CD4-positive, alpha-beta T cell treated with Interferon gamma for 1 hour (primary cell): Measurements from ENCODE around the gene GLIPR1.
"Not testable (repeated sequence)": the region's sequence is repeated elsewhere in the genome, so short reads cannot be mapped to it uniquely, and the experiment has no call there.

Source experiments
- DNase-seq: peaks from one replicate; pipeline ENCODE4 v3.0.0-alpha.2; 2020

The GLIPR1 gene

DNA sequence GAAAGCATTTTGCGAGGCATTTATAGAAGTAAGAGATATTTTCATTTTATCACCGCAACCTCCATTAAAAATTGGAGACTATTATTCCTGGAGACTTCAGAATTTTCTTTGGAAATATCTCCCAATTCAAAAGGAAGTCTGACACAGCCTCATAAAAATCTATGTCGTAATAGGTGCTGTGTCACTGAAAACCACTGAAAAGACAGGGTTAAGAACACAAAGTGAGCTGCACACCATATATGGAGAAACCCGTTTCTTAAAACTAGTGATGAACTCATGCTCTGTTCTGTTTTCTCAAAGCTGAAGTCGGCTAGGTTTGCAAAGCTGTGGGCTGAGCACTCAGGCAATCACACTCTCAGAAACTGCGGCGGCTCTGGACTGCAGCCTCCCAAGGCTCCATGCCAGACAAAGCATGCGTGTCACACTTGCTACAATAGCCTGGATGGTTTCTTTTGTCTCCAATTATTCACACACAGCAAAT, at the start of gene GLIPR1:
Gene GLIPR1, plus strand, starts transcription at position 287 of the 481 bp plus-strand sequence. Its CDS starts 126 bp downstream, at position 413.
- DNase-seq, result peak; percentile 78

DNA sequence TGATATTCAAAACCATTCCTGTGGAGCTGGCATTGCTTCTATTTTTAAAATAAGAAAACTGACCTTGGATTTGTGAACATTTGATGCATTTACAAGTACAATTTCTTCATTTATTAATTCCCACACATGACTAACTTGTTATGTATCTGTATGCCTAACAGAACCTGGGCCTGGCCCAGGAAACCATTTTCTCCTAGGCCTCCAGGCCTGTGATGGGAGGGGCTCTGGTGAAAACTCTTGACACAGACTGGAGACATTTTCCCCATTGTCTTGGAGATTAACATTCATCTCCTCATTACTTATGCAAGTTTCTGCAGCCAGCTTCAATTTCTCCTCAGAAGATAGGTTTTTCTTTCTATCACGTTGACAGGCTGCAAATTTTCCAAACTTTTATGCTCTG, 47.6 kb upstream of the GLIPR1 start:
- DNase-seq, result no peak

DNA sequence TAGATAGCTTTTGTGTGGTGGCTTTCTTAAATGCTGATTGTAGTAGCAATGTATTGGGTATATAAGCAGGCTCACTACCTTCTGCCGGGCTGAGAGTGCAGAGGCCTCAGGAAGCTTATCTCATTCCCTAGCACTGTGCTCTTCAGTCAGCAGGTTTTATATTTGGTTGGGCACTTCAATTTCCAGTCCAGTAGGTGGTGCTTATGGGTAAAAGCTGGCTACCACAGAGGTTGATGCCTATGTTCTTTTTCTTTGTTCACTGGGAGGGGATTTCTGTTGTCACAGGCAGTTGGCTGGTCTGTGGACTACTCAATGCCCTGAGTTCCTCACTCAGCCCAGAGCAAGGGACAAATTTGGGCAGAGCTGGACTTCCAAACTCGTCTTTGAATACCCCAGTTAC, 43.0 kb upstream of the GLIPR1 start:
- DNase-seq, result peak; percentile 22

DNA sequence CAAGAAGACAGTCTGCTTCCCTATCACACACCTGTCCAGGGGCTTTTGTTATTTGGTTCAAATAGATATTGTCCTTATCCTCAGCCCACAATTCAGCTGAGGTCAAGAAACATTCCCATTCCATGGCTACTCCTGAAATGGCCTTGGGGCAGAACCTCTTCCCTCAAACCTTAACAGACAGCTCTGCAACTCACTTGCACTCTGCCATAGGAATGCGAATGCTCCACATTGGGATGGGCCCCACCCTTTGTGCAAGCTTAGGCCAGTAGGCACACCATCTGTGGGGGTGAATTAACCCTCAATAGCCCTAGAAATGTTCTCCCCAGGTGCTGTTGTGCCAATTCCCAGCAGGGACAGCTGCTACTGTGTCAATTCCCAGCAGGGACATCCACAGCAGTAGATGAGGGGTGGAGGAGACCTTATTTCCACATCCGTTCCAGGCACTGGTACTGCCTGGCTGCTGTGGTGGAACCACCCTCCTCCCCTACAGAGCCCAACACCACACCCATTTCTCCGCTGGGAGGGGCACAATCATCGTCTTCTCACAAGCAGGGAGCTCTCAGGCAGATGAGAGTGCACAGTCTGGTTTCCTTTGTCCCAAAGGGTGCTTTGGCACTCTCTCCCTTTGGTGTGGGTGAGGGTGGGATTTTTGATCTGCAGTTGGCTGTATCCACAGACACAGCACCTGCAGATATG, 42.3 kb upstream of the GLIPR1 start:
- no peak for DNase-seq

DNA sequence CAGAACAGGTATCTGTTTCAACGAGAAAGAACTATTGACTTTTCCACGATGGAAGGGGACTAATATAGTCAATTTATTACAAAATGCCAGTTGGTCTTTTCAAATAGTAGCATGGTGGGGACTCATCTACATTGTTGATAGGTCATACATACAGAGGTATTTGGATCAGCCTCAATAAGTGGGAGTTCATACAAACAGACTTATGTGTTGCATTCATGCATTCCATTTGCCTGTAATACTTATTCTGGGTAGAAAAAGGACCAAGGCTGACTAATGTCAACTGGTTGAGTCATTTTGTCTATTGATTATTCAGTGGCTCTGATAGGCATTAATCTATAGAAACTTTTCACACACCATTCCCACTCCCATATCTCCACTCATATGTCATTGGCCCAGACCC, 41.5 kb upstream of the GLIPR1 start:
- DNase-seq, result no peak

DNA sequence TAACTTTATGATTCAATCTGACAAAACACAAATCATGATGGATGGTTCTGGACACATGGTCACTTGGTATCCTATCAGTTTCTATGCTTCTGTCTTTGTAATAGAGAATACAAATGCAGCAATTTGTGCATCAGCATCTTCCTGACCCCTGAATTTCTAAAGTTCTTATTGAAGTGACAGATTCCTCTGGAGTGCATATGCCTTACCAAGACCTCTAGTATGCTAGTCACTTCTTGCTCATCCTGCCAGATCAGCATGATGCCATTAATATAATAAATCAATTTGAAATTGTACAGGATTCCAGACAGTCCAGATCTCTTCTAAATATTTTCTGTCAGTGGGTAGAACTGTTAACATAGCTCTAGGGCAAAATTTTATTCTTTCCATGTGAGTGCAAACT, 40.6 kb upstream of the GLIPR1 start:
- DNase-seq, result no peak

DNA sequence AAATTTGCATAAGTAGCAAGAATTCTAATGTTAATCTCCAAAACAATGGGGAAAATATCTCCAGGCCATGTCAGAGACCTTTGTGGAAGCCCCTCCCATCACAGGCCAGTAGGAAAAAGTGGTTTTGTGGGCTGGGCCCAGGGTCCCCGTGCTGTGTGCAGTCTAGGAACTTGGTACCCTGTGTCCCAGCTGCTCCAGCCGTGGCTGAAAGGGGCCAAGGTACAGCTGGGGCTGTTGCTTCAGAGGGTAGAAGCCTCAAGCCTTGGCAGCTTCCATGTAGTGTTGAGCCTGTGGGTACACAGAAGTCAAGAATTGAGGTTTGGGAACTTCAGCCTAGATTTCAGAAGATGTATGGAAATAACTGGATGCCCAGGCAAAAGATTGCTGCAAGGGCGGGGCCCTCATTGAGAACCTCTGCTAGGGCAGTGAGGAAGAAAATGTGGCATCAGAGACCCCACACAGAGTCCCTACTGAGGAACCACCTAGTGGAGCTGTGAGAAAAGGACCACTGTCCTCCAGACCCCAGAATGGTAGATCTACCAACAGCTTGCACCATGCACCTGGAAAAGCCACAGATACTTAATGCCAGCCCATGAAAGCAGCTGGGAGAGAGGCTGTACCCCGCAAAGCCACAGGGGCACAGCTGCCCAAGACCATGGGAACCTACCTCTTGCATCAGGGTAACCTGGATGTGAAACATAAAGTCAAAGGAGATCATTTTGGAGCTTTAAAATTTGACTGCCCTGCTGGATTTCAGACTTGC, 38.7 kb upstream of the GLIPR1 start:
- DNase-seq, result not testable (repeated sequence)

DNA sequence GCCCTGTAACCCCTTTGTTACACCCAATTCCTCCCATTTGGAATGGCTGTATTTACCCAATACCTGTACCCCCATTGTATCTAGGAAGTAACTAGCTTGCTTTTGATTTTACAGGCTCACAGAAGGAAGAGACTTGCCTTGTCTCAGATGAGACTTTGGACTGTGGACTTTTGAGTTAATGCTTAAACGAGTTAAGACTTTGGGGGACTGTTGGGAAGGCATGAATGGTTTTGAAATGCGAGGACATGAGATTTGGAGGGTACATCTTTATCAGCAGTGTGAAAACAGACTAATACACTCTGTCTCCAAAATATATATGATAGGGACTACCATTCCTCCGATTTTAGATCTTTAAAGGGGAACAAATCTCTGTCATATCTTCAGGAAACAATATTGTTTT, 38.1 kb upstream of the GLIPR1 start:
- DNase-seq, result not testable (repeated sequence)

DNA sequence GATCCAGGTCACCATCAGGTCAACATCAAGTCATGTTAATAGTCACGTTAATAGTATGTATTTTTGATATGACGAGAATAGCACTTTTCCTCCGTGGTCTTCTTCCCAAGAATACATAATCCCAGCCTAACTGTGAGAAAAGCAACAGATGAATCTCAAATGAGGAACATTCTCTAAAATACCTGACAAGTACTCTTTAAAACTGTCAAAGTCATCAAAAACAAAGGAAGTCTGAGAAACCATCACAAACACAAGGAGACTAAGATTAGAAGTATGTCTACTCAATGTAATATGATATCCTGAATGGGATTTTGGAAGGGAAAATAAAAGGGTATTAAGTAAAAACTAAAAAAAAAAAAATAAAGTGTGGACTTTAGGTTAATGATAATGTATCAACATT, 36.8 kb upstream of the GLIPR1 start:
- DNase-seq, result no peak

DNA sequence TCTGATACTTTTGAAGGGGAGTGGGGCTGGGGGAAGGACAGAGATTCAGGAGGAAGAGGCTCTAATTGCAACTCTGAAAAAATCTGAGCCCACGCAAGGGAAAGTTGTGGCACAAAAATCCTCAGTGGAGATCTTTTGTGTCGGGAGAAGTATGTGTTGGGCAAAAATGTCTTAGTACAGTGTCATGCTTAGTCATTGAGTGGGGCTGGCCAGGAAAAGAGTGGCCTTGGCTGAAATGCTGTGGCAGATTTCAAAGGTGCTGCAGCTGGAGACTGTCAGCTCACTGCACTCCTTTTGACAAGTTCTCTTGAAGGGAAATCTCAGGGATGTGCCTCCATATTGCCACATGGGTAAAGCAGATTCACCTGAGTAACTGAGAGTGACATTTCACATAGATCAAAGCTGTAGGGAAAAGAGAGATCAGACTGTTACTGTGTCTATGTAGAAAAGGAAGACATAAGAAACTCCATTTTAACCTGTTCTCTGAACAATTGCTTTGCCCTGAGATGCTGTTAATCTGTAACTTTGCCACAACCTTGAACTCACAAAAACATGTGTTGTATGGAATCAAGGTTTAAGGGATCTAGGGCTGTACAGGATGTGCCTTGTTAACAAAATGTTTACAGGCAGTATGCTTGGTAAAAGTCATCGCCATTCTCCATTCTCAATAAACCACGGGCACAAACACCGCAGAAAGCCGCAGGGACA, 36.0 kb upstream of the GLIPR1 start:
- no peak for DNase-seq

DNA sequence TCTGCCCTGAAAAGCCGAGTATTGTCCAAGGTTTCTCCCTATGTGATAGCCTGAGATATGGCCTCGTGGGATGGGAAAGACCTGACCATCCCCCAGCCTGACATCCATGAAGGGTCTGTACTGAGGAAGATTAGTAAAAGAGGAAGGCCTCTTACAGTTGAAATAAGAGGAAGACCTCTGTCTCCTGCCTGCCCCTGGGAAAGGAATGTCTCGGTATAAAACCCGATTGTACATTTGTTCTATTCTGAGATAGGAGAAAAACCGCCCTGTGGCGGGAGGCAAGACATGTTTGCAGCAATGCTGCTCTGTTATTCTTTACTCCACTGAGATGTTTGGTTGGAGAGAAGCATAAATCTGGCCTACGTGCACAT, 35.4 kb upstream of the GLIPR1 start:
- not testable (repeated sequence) for DNase-seq

DNA sequence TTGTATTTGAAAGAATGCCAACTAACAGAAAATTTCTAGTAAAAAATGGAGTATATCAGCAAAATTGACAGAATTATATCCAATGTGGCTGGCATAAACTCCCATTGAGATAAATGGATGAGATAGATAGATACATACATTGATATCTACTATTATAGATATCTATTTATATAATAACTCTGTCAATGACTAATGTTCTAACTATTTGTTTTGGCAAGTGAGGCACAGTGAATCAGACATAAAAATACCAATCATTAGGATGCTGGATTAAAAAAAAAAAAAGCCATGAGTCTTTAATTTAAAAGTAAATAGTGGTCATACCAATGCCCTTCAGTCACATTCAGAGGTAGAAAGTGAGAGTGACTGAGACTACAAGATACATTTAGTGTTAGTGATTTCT, 33.7 kb upstream of the GLIPR1 start:
- no peak for DNase-seq

DNA sequence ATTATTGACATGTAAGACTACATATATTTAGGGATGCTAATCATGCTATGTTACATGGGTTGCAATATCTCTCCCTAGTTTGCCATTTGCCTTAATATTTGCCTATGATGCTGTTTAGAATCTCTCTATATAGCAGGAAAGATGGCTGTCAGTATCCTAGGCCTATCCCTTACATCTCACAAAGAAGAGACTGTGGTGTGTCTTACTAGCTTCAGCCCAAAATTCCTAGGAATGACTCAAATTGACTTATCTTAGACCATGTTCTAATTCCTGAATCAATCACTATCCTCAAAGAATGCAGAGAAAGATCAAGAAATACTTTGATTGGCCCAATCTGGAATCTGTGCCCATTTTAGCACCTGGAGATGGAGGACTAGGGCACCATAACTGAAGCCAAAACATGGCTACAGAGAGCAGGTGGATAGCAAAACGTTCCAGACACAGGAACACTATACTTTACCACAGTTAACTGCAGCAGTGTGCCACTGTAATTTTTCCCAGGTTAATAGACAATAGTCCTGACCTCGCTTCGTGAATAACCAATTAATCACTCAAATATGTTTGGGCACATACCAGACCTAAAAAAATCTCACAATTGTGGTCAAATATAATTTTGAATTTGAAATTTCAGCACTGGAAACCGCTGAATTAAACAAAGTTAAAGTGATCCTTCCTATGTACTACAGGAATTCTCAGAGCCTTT, 32.7 kb upstream of the GLIPR1 start:
- DNase-seq, result no peak

DNA sequence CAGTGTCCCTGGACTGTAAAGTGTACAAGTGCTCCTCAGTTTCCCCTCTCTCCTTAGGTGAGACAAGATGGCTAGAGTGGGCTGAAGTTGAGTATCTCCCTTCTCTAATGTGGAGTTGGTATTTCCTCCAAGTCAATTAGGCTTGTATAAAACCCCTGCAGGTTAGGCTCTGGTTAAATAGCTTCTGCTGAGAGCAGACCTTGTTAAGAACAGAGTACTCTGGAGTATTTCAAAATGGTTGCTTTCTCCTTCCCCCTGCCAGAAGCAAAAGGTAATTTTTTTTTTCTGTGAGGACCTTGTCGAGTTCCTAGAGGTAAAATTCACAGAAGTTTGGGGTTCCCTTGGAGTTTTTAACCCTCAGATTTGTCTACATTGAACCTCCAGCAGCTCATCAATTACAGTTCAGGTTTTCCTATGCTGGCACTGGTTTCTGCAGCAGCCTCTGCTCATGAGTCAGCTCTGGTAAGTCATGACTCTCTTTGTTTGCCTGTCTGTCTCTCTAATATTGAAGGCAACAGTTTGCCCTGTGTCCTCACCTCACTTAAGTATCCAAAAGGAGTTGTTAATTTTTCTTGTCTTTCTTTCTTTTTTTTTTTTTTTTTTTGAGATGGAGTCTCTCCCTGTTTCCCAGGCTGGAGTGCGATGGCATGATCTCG, 27.8 kb upstream of the GLIPR1 start:
- DNase-seq, result no peak

DNA sequence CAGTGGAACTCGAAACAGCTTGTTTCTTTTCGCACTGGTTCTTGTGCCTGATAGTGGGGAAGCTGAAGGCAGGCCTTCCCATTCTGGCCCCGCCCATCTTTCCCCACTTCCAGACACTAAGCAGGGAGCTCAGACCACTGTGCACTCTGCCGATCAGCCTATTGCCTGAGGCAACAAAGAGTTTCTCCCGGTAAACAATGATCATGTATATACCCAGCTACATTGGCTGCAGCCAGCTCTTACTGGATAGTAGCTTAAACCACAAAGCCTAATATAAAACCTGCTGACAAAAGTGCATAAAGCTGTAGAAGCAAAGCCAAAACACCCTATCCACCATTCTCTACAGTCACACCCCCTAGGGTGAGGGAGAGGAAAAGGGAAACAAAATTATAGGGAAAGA, 24.7 kb upstream of the GLIPR1 start:
- no peak for DNase-seq

DNA sequence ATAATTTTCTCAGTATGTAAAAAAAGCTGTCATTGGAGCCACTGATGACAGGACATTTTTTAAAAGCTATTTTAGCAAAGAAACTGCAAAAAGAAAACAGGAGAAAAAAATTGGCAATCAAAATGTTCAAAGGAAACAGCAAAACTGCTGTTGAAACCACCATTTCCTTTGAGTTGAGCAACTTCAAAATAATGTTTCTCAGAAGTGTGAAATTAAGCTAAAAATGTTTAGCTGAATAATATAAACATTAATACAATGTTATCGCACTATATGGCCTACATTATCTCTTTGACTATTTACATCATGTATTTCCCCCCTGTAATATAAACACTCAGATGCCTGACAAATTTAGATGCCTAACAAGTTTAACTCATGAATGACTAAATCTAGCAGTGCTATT, 23.4 kb upstream of the GLIPR1 start:
- no peak for DNase-seq

DNA sequence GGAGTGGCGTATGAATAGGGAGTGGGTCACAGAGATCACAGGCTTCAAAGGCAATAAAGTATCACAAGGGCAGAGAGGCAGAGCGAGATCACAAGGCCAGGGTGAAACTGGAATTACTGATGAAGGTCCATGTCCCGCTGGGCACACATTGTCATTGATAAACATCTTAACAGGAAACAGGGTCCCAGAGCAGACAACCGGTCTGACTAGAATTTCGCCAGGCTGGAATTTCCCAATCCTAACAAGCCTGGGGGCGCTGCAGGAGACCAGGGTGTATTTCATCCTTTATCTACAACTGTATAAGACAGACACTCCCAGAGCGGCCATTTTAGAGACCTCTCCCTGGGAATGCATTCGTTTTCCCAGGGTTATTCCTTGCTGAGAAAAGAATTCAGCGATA, 22.7 kb upstream of the GLIPR1 start:
- DNase-seq, result not testable (repeated sequence)

DNA sequence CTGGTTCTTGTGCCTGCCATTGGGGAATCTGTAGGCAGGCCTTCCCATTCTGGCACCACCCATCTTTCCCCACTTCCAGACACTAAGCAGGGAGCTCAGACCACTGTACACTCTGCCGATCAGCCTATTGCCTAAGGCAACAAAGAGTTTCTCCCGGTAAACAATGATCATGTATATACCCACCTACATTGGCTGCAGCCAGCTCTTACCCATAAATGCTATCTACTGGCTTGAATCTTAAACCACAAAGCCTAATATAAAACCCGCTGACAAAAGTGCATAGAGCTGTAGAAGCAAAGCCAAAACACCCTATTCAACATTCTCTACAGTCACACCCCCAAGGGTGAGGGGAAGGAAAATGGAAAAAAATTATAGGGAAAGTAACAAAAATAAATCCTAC, 20.8 kb upstream of the GLIPR1 start:
- no peak for DNase-seq

DNA sequence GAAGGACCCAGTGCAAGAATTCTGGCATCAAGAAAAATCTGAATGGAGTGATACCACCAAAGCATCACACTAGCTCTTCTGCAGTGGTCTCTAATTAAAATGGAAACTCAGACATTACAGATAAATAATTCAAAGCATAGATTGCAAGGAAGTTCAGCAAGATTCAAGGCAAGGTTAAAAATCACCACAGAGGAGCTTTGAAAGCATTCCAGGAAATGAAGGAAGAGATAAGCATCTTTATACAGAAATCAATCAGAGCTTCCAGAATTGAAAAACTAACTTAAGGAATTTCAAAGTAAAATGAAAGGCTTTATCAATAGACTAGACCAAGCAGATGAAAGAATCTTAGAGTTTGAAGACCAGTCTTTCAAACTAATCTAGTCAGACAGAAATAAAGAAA, 20.4 kb upstream of the GLIPR1 start:
- DNase-seq, result no peak

DNA sequence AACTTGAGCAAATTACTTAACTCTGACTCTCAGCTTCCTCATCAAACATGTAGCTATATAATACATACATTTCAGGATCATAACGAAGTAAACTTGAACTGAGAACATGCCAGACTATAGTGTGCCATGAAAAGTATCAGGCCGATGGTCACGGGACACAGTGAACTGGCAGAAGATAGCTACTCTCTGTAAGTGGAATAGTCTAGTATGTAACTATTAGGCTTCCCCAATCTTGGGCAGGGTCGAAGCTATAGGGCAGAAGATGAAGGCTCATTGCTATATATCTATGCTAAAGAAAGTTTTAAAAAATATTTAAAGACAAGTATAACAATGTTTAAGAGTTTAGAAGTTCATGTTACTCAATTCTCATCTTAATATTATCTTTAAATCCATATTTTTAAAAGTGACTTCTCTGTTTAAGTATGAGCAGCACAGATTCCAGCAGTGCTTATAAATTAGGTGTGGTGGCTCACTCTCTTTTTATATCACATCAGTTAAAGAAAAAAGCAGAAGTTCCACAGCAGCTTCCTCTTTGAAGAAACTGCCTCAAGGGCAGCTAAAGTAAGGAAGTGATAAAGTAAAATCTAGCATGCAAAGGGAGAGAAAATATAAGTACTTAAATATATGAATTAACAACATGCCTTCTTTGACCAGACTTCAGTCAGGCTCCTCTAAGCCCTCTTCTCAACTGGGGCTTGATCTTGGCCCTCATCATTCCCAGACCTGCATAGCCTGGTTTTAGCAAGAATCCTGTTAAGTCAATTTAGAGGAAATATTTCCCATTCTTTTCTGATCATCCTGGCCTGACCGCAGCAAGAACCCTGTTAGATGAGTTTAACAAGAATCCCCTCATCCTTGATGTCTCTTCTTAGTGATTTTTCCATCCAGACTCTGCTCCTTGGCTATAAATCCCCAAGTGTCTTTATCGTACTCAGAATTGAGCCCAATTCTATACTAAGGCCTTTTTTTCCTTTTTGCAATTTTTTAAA, 8.4 kb upstream of the GLIPR1 start:
- peak; percentile 4 for DNase-seq

DNA sequence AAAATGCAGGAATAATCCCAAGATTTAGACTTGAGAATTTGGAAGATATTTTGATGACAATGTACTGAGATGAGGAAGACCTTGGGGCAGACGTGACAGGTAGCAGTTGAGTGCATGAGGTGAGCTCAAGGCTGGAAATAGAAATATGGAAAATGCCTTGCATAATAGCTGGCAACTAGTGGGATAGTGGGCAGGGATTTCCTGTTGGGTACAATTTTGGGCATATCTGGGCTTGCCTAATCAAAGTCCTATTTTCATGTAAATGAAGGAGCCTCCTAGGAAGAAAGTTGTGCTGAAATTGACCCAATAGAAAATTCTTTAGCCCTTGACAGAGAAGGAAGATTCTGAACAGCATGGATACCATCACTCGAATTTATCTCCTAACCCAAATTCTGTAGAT, 6.4 kb upstream of the GLIPR1 start:
- no peak for DNase-seq
